HepG2 (cell line): ENCODE data around the gene SENP5. TPM values are rescaled to one million over a fixed set of nuclear protein-coding genes. Genes with fewer than 3 reads are reported as not detected.

ENCODE experiments used
- AGO1 ChIP-seq: fragments of 200-400 bp; formaldehyde crosslinking; IDR thresholded peaks from 2 replicates; pipeline ENCODE4 v1.6.1; 2017; ENCODE audit warnings: mild to moderate bottlenecking, low read depth, low read length, moderate library complexity; ENCODE audit not compliant: poor library complexity, severe bottlenecking
- CHD2 ChIP-seq: IDR thresholded peaks from 2 replicates; pipeline ENCODE4 v1.6.1; 2011; ENCODE audit warnings: low read depth, low read length, improper control_type of control experiment
- DBP ChIP-seq: sonication (generic); formaldehyde crosslinking; IDR thresholded peaks from 2 replicates; pipeline ENCODE4 v1.4.0; 2020; ENCODE audit warnings: missing genetic modification reagents; ENCODE audit errors: not compliant biosample characterization
- E2F1 ChIP-seq: sonication (generic); formaldehyde crosslinking; IDR thresholded peaks from 2 replicates; pipeline ENCODE4 v1.5.0; 2020; ENCODE audit warnings: missing genetic modification reagents
- FOXK2 ChIP-seq: fragments of 450-650 bp; IDR thresholded peaks from 2 replicates; pipeline ENCODE4 v1.6.1; 2016
- GZF1 ChIP-seq: sonication (generic); formaldehyde crosslinking; IDR thresholded peaks from 2 replicates; pipeline ENCODE4 v1.5.1; 2020; ENCODE audit warnings: mild to moderate bottlenecking, missing genetic modification reagents
- KLF13 ChIP-seq: sonication (generic); formaldehyde crosslinking; IDR thresholded peaks from 2 replicates; pipeline ENCODE4 v1.4.0; 2020; ENCODE audit warnings: mild to moderate bottlenecking, missing genetic modification reagents
- KLF16 ChIP-seq, 2 experiments: sonication (generic) in 1 of 2; formaldehyde crosslinking in 1 of 2; IDR thresholded peaks; 2 replicates each; pipeline versions ENCODE4 v1.6.1 to v1.8.0; 2016 to 2023; ENCODE audit warnings: missing genetic modification reagents in 2 of 2, missing compliant biosample characterization in 1 of 2
- MEF2D ChIP-seq: sonication (generic); formaldehyde crosslinking; IDR thresholded peaks from 2 replicates; pipeline ENCODE4 v1.5.1; 2020; ENCODE audit warnings: mild to moderate bottlenecking, missing genetic modification reagents
- NFKB2 ChIP-seq: sonication (generic); formaldehyde crosslinking; IDR thresholded peaks from 2 replicates; pipeline ENCODE4 v1.4.0; 2020; ENCODE audit warnings: missing genetic modification reagents, borderline replicate concordance
- NFYB ChIP-seq: sonication (generic); formaldehyde crosslinking; IDR thresholded peaks from 2 replicates; pipeline ENCODE4 v1.4.0; 2020; ENCODE audit warnings: missing genetic modification reagents
- PLRG1 ChIP-seq: fragments of 450-650 bp; conservative IDR thresholded peaks from 2 replicates; pipeline ENCODE4 v1.6.1; 2016
- POLR2AphosphoS2 ChIP-seq: IDR thresholded peaks from 2 replicates; pipeline ENCODE4 v1.6.1; 2011; ENCODE audit warnings: low read depth, low read length, improper control_type of control experiment
- PTBP1 ChIP-seq: fragments of 200-400 bp; formaldehyde crosslinking; IDR thresholded peaks from 2 replicates; pipeline ENCODE4 v1.6.1; 2018; ENCODE audit warnings: low read length, low read depth; ENCODE audit not compliant: poor library complexity, severe bottlenecking
- RARG ChIP-seq: sonication (generic); formaldehyde crosslinking; IDR thresholded peaks from 2 replicates; pipeline ENCODE4 v1.4.0; 2020; ENCODE audit warnings: low read depth, mild to moderate bottlenecking, missing genetic modification reagents
- RCOR2 ChIP-seq: IDR thresholded peaks from 2 replicates; pipeline ENCODE4 v1.6.1; 2016; ENCODE audit warnings: missing biosample characterization, missing genetic modification reagents
- RNF219 ChIP-seq: sonication (generic); formaldehyde crosslinking; IDR thresholded peaks from 2 replicates; pipeline ENCODE4 v1.5.0; 2020; ENCODE audit warnings: mild to moderate bottlenecking, missing genetic modification reagents
- SNAPC2 ChIP-seq: sonication (generic); formaldehyde crosslinking; IDR thresholded peaks from 2 replicates; pipeline ENCODE4 v1.8.1; 2022; ENCODE audit warnings: mild to moderate bottlenecking, missing genetic modification reagents
- SPEN ChIP-seq: sonication (generic); formaldehyde crosslinking; IDR thresholded peaks from 2 replicates; pipeline ENCODE4 v1.5.1; 2020; ENCODE audit warnings: low read depth, mild to moderate bottlenecking, missing genetic modification reagents
- SRSF1 ChIP-seq: fragments of 200-400 bp; formaldehyde crosslinking; optimal IDR thresholded peaks from 2 replicates; pipeline ENCODE3; 2017; ENCODE audit warnings: mild to moderate bottlenecking, low read depth, low read length, moderate library complexity
- SRSF9 ChIP-seq: fragments of 200-400 bp; formaldehyde crosslinking; IDR thresholded peaks from 2 replicates; pipeline ENCODE4 v1.6.1; 2018; ENCODE audit warnings: borderline replicate concordance, mild to moderate bottlenecking, low read depth, low read length; ENCODE audit not compliant: insufficient read depth, poor library complexity, severe bottlenecking
- TOE1 ChIP-seq: sonication (generic); formaldehyde crosslinking; IDR thresholded peaks from 2 replicates; pipeline ENCODE4 v1.4.0; 2020; ENCODE audit warnings: mild to moderate bottlenecking, missing genetic modification reagents
- ZFP36L2 ChIP-seq: sonication (generic); formaldehyde crosslinking; IDR thresholded peaks from 2 replicates; pipeline ENCODE4 v1.4.0; 2020; ENCODE audit warnings: missing genetic modification reagents
- ZNF850 ChIP-seq: sonication (generic); formaldehyde crosslinking; conservative IDR thresholded peaks from 2 replicates; pipeline ENCODE4 v1.9.0; 2021; ENCODE audit warnings: mild to moderate bottlenecking, missing genetic modification reagents
- ZSCAN22 ChIP-seq: sonication (generic); formaldehyde crosslinking; IDR thresholded peaks from 2 replicates; pipeline ENCODE4 v1.4.0; 2020; ENCODE audit warnings: mild to moderate bottlenecking, missing genetic modification reagents
- polyA plus RNA-seq, 8 experiments: library from polyadenylated mRNA; depleted of rRNA in 3 of 8; stranded (reverse) in 7 of 8; unstranded in 1 of 8; fragments of >200 nt; fragmentation: Illumina TruSeq in 4 of 8; extraction: Trizol in 4 of 8; gene quantifications; 2 replicates each; pipeline versions ENCODE4 v1.2.1 to v1.2.3, GENCODE V29; 2011 to 2016; ENCODE audit warnings: low read depth in 4 of 8, missing spikeins in 1 of 8, mixed read lengths in 1 of 8; ENCODE audit not compliant: insufficient read depth in 1 of 8
- total RNA-seq, 5 experiments: library from RNA; depleted of rRNA; stranded (reverse); fragments of >200 nt; fragmentation: Illumina TruSeq; extraction: Trizol; gene quantifications; 2 replicates each; pipeline ENCODE4 v1.2.3, GENCODE V29; 2016; ENCODE audit warnings: low read depth in 1 of 5
- TF ChIP-seq, protein P1 (sequence below): IDR thresholded peaks from 2 replicates; pipeline ENCODE4 v1.6.1; 2016; ENCODE audit warnings: missing biosample characterization, missing genetic modification reagents, low read depth

SENP5 gene
- total and polyA plus RNA-seq, 2 of the 13 experiments (the other 11 are each of a cell fraction or from before 2014, with no cell fraction given) = 17.6 to 30.9 TPM

DNA sequence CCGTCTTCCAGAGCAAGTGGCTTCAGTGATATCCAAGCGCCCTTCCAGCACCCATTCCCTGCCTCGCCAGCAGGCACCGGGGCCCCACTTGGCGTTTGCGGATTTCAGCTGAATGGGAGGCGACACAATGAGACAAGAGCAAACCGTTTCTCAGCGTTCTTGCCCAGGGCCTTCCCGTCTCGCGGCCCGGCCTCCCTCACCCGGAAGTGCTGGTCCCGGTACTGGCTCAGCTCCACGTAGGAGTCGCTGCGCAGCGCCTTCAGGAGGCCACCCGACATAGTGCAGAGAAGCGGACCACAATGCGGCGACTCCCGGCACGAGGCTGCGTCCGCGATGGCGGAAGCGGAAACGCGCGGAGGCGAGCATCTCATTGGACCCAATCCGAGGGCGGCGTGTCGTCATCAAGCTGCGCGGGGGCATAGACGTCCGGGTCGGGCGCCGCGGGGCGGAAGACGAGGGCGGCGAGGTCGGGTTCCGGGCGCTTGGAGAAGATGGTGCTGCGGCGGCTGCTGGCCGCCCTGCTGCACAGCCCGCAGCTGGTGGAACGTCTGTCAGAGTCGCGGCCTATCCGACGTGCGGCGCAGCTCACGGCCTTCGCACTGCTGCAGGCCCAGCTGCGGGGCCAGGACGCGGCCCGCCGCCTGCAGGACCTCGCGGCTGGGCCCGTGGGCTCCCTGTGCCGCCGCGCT is 74.7 kb downstream of the SENP5 start, which contains the start of gene NCBP2 (continued):
- TF ChIP-seq, protein P1, sequence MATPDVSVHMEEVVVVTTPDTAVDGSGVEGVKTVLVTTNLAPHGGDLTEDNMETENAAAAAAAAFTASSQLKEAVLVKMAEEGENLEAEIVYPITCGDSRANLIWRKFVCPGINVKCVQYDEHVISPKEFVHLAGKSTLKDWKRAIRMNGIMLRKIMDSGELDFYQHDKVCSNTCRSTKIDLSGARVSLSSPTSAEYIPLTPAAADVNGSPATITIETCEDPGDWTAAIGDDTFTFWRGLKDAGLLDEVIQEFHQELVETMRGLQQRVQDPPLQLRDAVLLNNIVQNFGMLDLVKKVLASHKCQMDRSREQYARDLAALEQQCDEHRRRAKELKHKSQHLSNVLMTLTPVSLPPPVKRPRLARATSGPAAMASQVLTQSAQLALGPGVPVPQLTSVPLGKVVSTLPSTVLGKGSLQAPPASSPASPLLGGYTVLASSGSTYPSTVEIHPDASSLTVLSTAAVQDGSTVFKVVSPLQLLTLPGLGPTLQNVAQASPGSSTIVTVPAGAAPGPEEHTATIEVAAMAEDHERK (CRISPR knock-in tag) = peak; percentile 72; the same call in 1 of the 2 replicates
- TF ChIP-seq KLF16 (CRISPR knock-in tag; IDR thresholded peaks at IDR 0.05) (peak in 1 of 2 experiments; percentile 96; a peak in 2 of 4 replicates), TOE1 (CRISPR knock-in tag) (peak; percentile 37; the same call in 1 of the 2 replicates), ZSCAN22 (CRISPR knock-in tag) (no peak), KLF13 (CRISPR knock-in tag) (0 out of 2 replicates have a peak, but pooled peaks have one; percentile 0), MEF2D (peak; percentile 73; the same call in 1 of the 2 replicates), NFKB2 (CRISPR knock-in tag) (peak; percentile 19; the same call in 1 of the 2 replicates), CHD2 (peak; percentile 52; the same call in 1 of the 2 replicates), E2F1 (CRISPR knock-in tag) (peak; percentile 83), GZF1 (no peak), RARG (CRISPR knock-in tag) (no peak), SNAPC2 (CRISPR knock-in tag) (peak; percentile 74; the same call in 1 of the 2 replicates), SRSF9 (no peak), PLRG1 (no peak), SPEN (CRISPR knock-in tag) (peak; percentile 96), RNF219 (CRISPR knock-in tag) (no peak), DBP (no peak), ZFP36L2 (no peak), RCOR2 (CRISPR knock-in tag) (no peak), ZNF850 (CRISPR knock-in tag) (no peak), AGO1 (peak; percentile 48), NFYB (CRISPR knock-in tag) (peak; percentile 97), POLR2AphosphoS2 (peak; percentile 83; the same call in 1 of the 2 replicates), SRSF1 (peak; percentile 37), FOXK2 (peak; percentile 27; the same call in 1 of the 2 replicates), PTBP1 (peak; percentile 58)
